Pancreas (tissue), 10 donors: ENCODE results near the gene NR1H4. TPM values are rescaled to one million over a fixed set of nuclear protein-coding genes. Genes with fewer than 3 reads are reported as not detected.
"Not testable (repeated sequence)": the region's sequence is repeated elsewhere in the genome, so short reads cannot be mapped to it uniquely, and the experiment has no call there.

Experiments used
- ATAC-seq, 4 donors: fragments of 200-7000 bp; cut with Tn5 transposase; one replicate each; pipeline versions ENCODE4 v1.8.0 to v1.9.1; 2020; ENCODE audit warnings: mild to moderate bottlenecking in 4 of 4, moderate library complexity in 4 of 4
- DNase-seq, 6 donors: peaks; one replicate each; pipeline ENCODE4 v3.0.0-alpha.2; 2020
- FAIRE-seq: peaks from 2 replicates; lab custom pipeline; 2012; peaks lifted over from hg19 to GRCh38; lab: Jason Lieb, UNC
- H3K27ac ChIP-seq, 4 donors: fragments of 200-600 bp; sonication (generic); 1 replicate in 3 of 4; 2 replicates in 1 of 4; pipeline versions ENCODE4 v1.5.0 to v1.8.0; 2020
- H3K27me3 ChIP-seq, 4 donors: fragments of 200-600 bp; one replicate each; pipeline ENCODE4 v1.8.0; 2021
- H3K36me3 ChIP-seq, 3 donors: fragments of 200-600 bp; sonication (generic) in 1 of 3; one replicate each; pipeline versions ENCODE4 v1.5.0 to v1.8.0; 2020 to 2021
- H3K4me1 ChIP-seq, 3 donors: fragments of 200-600 bp; one replicate each; pipeline ENCODE4 v1.8.0; 2021
- H3K4me3 ChIP-seq, 4 donors: fragments of 200-600 bp; sonication (generic) in 2 of 4; one replicate each; pipeline versions ENCODE4 v1.5.0 to v1.8.0; 2020 to 2021
- H3K9me3 ChIP-seq, 4 donors: fragments of 200-600 bp; one replicate each; pipeline ENCODE4 v1.8.0; 2021
- WGBS, 2 donors: extraction: QIAGEN DNeasy Blood & Tissue Kit; methylation state at CpG; one replicate each; pipeline ENCODE4 v1.1.7; 2013; 5-methylcytosine and 5-hydroxymethylcytosine counted together
- intact Hi-C, 3 donors: fragments of 100-400 bp; cut with DNase I; formaldehyde crosslinking; loops; one replicate each; pipeline versions ENCODE4 v1.11.1 to v1.14.2; 2022
- polyA plus RNA-seq, 2 donors: library from polyadenylated mRNA; stranded (reverse); fragments of 200-250 nt; gene quantifications; one replicate each; pipeline ENCODE4 v1.2.3, GENCODE V29; 2013
- total RNA-seq, 6 donors: library from RNA; stranded (reverse); fragmentation: NEBNext Ultra II Directional in 4 of 6; extraction: Animal tissue kit (Norgen Biotek cat#: 25700) in 4 of 6; gene quantifications; one replicate each; pipeline versions ENCODE4 v1.2.1 to v1.2.4, GENCODE V29; 2021 to 2023
- TF ChIP-seq, protein P1 (sequence below), 4 donors: fragments of 200-600 bp; sonication (generic) in 3 of 4; IDR thresholded peaks; one replicate each; pipeline versions ENCODE4 v1.5.0 to v1.8.0; 2021; ENCODE audit warnings: antibody characterized with exemption in 4 of 4
- donor health status: healthy with polysubstance abuse.
- donor health status: DM: no; HTN: no; CAD: no; lungs with moderate emphysema.
- donor health status: DM: no; HTN: no; CAD: no.
- donor health status: control.
- donor health status: control.
- donor health status: Bipolar disorder and iron deficiency.
- donor health status: DM: yes; HTN: yes; CAD: no.
- donor health status: DM: no; HTN: no; CAD: no.
- donor health status: DM: no; HTN: no; CAD: no.
- donor health status: DM: yes; HTN: yes; CAD: no.

Gene NR1H4
- total RNA-seq (1 to 10 TPM; 1.1 to 9.2 (median 2.8) TPM), polyA plus RNA-seq (1 to 10 TPM; 2.1 to 3.9 TPM)

DNA sequence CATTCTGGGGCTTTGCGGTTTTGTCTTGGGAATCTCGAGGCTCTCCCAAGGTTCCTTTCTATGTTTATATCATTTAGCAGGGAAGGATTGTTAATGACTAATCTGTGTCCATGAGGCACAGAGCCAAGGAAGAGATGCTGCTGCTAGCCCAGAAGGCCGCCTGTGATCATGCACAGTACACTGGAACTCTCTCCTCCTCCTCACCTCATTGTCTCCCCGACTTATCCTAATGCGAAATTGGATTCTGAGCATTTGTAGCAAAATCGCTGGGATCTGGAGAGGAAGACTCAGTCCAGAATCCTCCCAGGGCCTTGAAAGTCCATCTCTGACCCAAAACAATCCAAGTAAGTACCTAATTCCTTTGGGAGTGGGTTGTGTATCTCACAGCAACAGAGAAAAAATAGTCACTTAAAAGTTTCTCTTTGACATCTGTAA lies at the start of gene NR1H4:
Gene NR1H4 (plus strand): TSS at position 151 of the 435 bp plus-strand sequence. CDS start 19,458 bp downstream, outside the sequence.
- TF ChIP-seq, protein P1, sequence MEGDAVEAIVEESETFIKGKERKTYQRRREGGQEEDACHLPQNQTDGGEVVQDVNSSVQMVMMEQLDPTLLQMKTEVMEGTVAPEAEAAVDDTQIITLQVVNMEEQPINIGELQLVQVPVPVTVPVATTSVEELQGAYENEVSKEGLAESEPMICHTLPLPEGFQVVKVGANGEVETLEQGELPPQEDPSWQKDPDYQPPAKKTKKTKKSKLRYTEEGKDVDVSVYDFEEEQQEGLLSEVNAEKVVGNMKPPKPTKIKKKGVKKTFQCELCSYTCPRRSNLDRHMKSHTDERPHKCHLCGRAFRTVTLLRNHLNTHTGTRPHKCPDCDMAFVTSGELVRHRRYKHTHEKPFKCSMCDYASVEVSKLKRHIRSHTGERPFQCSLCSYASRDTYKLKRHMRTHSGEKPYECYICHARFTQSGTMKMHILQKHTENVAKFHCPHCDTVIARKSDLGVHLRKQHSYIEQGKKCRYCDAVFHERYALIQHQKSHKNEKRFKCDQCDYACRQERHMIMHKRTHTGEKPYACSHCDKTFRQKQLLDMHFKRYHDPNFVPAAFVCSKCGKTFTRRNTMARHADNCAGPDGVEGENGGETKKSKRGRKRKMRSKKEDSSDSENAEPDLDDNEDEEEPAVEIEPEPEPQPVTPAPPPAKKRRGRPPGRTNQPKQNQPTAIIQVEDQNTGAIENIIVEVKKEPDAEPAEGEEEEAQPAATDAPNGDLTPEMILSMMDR (IDR thresholded peaks at IDR 0.05), result no peak
- WGBS, 2 donors, result 41 to 45% methylated on average over 6 of the region's 6 CpGs
- Histone ChIP-seq H3K4me3 (no peak within 1 kb of the TSS), H3K4me1 (no peaks in the 10 kb centered on the region), H3K9me3 (no peaks in the 10 kb centered on the region), H3K27me3 (peaks cover 0 to 4% (median 0%) of the 10 kb centered on the region in 4 donors), H3K36me3 (no peaks in the 10 kb centered on the region), H3K27ac (peak within 1 kb of the TSS in 2 of 4 donors; percentile 3 to 46)
- peak in 3 of 4 donors; percentile 47 to 69 (median 52) for ATAC-seq
- no peak for FAIRE-seq
- peak in 1 of 6 donors; percentile 15 for DNase-seq
- intact Hi-C loops, result no loop called here

DNA sequence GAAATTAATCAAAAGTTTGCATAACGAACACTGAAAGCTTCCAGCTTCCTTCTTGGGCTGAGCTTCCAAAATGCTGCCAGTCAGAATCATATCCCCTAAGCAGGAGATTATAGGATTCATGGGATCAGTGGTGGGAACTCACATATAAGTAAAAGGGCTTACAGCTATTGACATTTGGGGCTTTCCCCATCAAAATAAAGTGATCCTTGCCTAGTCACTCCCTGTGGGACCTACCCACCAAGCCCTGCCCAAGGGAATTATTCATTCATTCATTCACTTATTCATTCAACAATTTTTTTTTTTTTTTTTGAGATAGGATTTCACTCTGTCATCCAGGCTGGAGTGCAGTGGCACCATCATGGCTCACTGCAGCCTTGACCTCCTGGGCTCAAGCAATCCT lies 47.5 kb upstream of the NR1H4 start:
- H3K27ac ChIP-seq, result no peak overlapping the region
- WGBS, 2 donors, result 6 to 7% methylated on average over 1 of the region's 1 CpG

DNA sequence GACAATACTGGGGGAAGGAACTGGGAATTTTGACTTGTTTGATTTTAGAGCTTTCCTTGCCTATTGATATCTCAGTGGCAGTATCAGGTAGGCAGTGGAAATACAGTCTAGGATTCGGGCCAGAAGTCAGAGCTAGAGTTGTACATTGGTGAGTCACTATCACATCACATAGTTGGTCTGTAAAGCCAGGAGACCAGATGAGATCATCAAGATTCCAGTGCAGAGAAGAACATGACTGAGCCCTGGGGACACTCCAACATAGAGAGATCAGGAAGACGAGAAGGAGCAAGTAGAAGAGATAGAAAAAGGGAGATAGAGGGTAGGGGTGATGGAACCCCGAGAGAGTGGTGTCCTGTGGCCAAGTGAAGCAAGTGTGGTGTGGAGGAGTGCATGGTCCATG lies 46.6 kb upstream of the NR1H4 start:
- WGBS, 2 donors, result 71 to 80% methylated on average over 3 of the region's 3 CpGs

More for the DNA sequence above, 47.5 kb upstream of the NR1H4 start:
- FAIRE-seq (no peak), ATAC-seq (no peak), DNase-seq (no peak)
- intact Hi-C loops, result no loop called here
- no peaks in the 10 kb centered on the region for H3K4me1 ChIP-seq
- no peak overlapping the region for H3K4me3 ChIP-seq
- no peaks in the 10 kb centered on the region for H3K36me3 ChIP-seq
- no peaks in the 10 kb centered on the region for H3K9me3 ChIP-seq
- H3K27me3 ChIP-seq, result no peaks in the 10 kb centered on the region
- TF ChIP-seq, protein P1 (IDR thresholded peaks at IDR 0.05), result no peak

DNA sequence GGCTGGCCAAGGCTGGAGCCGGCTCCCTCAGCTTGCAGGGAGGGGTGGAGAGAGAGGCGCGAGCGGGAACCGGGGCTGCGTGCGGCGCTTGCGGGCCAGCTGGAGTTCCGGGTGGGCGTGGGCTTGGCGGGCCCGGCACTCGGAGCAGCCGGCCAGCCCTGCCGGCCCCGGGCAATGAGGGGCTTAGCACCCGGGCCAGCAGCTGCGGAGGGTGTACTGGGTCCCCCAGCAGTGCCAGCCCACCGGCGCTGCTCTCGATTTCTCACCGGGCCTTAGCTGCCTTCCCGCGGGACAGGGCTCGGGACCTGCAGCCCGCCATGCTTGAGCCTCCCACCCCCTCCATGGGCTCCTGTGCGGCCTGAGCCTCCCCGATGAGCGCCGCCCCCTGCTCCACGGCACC lies 43.4 kb upstream of the NR1H4 start:
- intact Hi-C loops, H3K4me3 ChIP-seq, FAIRE-seq, ATAC-seq, H3K27me3 ChIP-seq, H3K4me1 ChIP-seq, DNase-seq, H3K36me3 ChIP-seq, H3K9me3 ChIP-seq, H3K27ac ChIP-seq: not testable (repeated sequence)
- WGBS, 2 donors, result 95 to 97% methylated on average over 17 to 31 of the region's 32 CpGs

More for the DNA sequence above, 46.6 kb upstream of the NR1H4 start:
- H3K27ac ChIP-seq, result no peak overlapping the region
- ATAC-seq (peak in 3 of 4 donors; percentile 35 to 84 (median 74)), FAIRE-seq (no peak), DNase-seq (no peak)
- intact Hi-C loops, result no loop called here
- H3K4me3 ChIP-seq, result no peak overlapping the region
- H3K9me3 ChIP-seq, result no peaks in the 10 kb centered on the region
- H3K27me3 ChIP-seq, result no peaks in the 10 kb centered on the region
- no peaks in the 10 kb centered on the region for H3K4me1 ChIP-seq
- TF ChIP-seq, protein P1 (IDR thresholded peaks at IDR 0.05), result no peak
- no peaks in the 10 kb centered on the region for H3K36me3 ChIP-seq

DNA sequence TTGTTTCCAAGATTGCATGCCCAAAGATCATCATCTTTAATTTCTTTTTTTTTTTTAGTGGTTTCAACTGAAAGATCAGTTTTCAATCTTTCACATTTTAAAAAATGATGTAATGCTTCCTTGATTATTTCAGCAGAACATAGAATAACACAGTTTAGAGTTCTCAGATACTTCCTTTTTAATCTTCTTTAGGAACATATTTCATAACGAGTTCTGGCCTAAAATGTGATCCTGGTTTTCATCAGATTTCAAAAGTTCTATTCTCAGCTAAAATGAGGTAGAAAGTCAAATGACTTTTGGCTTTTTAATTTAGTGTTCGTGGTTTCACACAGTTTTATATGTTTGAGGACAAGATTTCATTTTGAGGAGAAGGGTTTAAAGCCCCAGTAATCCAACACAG lies 40.0 kb upstream of the NR1H4 start:
- Histone ChIP-seq H3K4me3 (no peak overlapping the region), H3K9me3 (no peaks in the 10 kb centered on the region), H3K27ac (no peak overlapping the region), H3K27me3 (no peaks in the 10 kb centered on the region), H3K36me3 (no peaks in the 10 kb centered on the region), H3K4me1 (peaks cover 0 to 14% (median 13%) of the 10 kb centered on the region in 3 donors)
- ATAC-seq (no peak), DNase-seq (no peak), FAIRE-seq (no peak)
- 68 to 76% methylated on average over 2 of the region's 2 CpGs for WGBS, 2 donors
- intact Hi-C loops, result no loop called here
- TF ChIP-seq, protein P1 (IDR thresholded peaks at IDR 0.05), result no peak
